Neutrophil (primary cell): ENCODE measurements around the gene ME1.

Experiments used
- H3K27ac ChIP-seq: fragments of 200-600 bp; sonication (generic); 2 replicates; pipeline ENCODE4 v1.5.1; 2016; ENCODE audit warnings: mild to moderate bottlenecking, moderate library complexity
- H3K27me3 ChIP-seq: fragments of 200-600 bp; sonication (generic); 2 replicates; pipeline ENCODE4 v1.6.0; 2016; ENCODE audit warnings: mild to moderate bottlenecking
- H3K36me3 ChIP-seq: fragments of 200-600 bp; sonication (generic); 2 replicates; pipeline ENCODE4 v1.5.1; 2017
- H3K4me1 ChIP-seq, 2 experiments: fragments of 200-600 bp in 1 of 2; sonication (generic) in 1 of 2; 1 replicate in 1 of 2; 2 replicates in 1 of 2; pipeline versions ENCODE4 v1.5.1 to v1.6.1; 2013 to 2016; ENCODE audit warnings: low read depth in 1 of 2, low read length in 1 of 2, mild to moderate bottlenecking in 1 of 2, moderate library complexity in 1 of 2; ENCODE audit not compliant: control insufficient read depth in 1 of 2, insufficient read depth in 1 of 2
- H3K4me3 ChIP-seq, 2 experiments: fragments of 200-600 bp in 1 of 2; sonication (generic) in 1 of 2; 1 replicate in 1 of 2; 2 replicates in 1 of 2; pipeline ENCODE4 v1.5.1; 2013 to 2016; ENCODE audit warnings: low read depth in 1 of 2, low read length in 1 of 2, mild to moderate bottlenecking in 1 of 2, moderate library complexity in 1 of 2
- H3K9me3 ChIP-seq: fragments of 200-600 bp; sonication (generic); 2 replicates; pipeline ENCODE4 v1.5.1; 2016
- CTCF ChIP-seq: fragments of 200-600 bp; sonication (generic); IDR thresholded peaks from 2 replicates; pipeline ENCODE4 v1.5.1; 2016; ENCODE audit warnings: antibody characterized with exemption

Gene ME1

GRCh38 chr6:83443516-83443915 lies 12.7 kb upstream of the ME1 start:
- Histone ChIP-seq H3K4me3 (no peak overlapping the region), H3K27me3 (peaks cover 4% of the 10 kb centered on the region), H3K9me3 (no peaks in the 10 kb centered on the region), H3K36me3 (no peaks in the 10 kb centered on the region), H3K27ac (no peak overlapping the region), H3K4me1 (no peaks in the 10 kb centered on the region)
- no peak for TF ChIP-seq CTCF

- Histone ChIP-seq H3K27me3 (peaks cover 4% of the 10 kb centered on the region), H3K4me3 (no peak overlapping the region), H3K9me3 (no peaks in the 10 kb centered on the region), H3K4me1 (no peaks in the 10 kb centered on the region), H3K27ac (no peak overlapping the region), H3K36me3 (no peaks in the 10 kb centered on the region)
- no peak for TF ChIP-seq CTCF
Observed at GRCh38 chr6:83442752-83443151, 11.9 kb upstream of the ME1 start.

GRCh38 chr6:83439201-83439600 lies 8.3 kb upstream of the ME1 start:
- Histone ChIP-seq H3K27ac (no peak overlapping the region), H3K4me1 (no peaks in the 10 kb centered on the region), H3K9me3 (no peaks in the 10 kb centered on the region), H3K27me3 (peaks cover 21% of the 10 kb centered on the region), H3K36me3 (no peaks in the 10 kb centered on the region), H3K4me3 (no peak overlapping the region)
- TF ChIP-seq CTCF: no peak

GRCh38 chr6:83436674-83437073 lies 5.8 kb upstream of the ME1 start:
- no peak overlapping the region for H3K4me3 ChIP-seq
- no peak for TF ChIP-seq CTCF
- no peaks in the 10 kb centered on the region for H3K36me3 ChIP-seq

GRCh38 chr6:83433177-83433576 lies 2.3 kb upstream of the ME1 start:
- no peak for TF ChIP-seq CTCF
- no peaks in the 10 kb centered on the region for H3K36me3 ChIP-seq
- H3K9me3 ChIP-seq: no peaks in the 10 kb centered on the region
- H3K27ac ChIP-seq: no peak overlapping the region
- H3K27me3 ChIP-seq: peaks cover 75% of the 10 kb centered on the region
- no peak overlapping the region for H3K4me3 ChIP-seq
- no peaks in the 10 kb centered on the region for H3K4me1 ChIP-seq

More at GRCh38 chr6:83436674-83437073, 5.8 kb upstream of the ME1 start:
- Histone ChIP-seq H3K27me3 (peaks cover 44% of the 10 kb centered on the region), H3K4me1 (no peaks in the 10 kb centered on the region), H3K27ac (no peak overlapping the region), H3K9me3 (no peaks in the 10 kb centered on the region)

- Histone ChIP-seq H3K27me3 (peaks cover 76% of the 10 kb centered on the region), H3K27ac (no peak overlapping the region), H3K9me3 (no peaks in the 10 kb centered on the region), H3K4me3 (no peak overlapping the region), H3K36me3 (no peaks in the 10 kb centered on the region), H3K4me1 (no peaks in the 10 kb centered on the region)
- no peak for TF ChIP-seq CTCF
Observed at GRCh38 chr6:83432636-83433035, 1.8 kb upstream of the ME1 start.
